ENCODE measurements around the gene UBXN7. TPM values are rescaled to one million over a fixed set of nuclear protein-coding genes. Genes with fewer than 3 reads are reported as not detected.
"Not testable (repeated sequence)": the region's sequence is repeated elsewhere in the genome, so short reads cannot be mapped to it uniquely, and the experiment has no call there.

Gene UBXN7
- total and polyA plus RNA-seq, 3 experiments from 2014 or later = 32.6 to 52.1 (median 51.7) TPM

GRCh38 chr3:196462680-196463477 is 30.7 kb upstream of the UBXN7 start:
- Mint-ChIP-seq H3K4me1 (peaks cover 4 to 13% (median 7%) of the 10 kb centered on the region in 3 donors), H3K27ac (peak overlapping the region in 1 of 8 donors; percentile 1), H3K36me3 (peaks cover 3 to 12% (median 4%) of the 10 kb centered on the region in 3 donors)
- H3K27me3 ChIP-seq (ENCODE audit: insufficient read depth, low read length, poor library complexity, severe bottlenecking); H3K27me3 Mint-ChIP-seq; POLR2A ChIA-PET; H3K4me3 ChIP-seq (ENCODE audit: low read length); H3K9me3 ChIP-seq (ENCODE audit: low read length); H3K27ac ChIP-seq (ENCODE audit: low read depth, low read length); CTCF ChIA-PET; H3K36me3 ChIP-seq (ENCODE audit: insufficient read depth, low read length); H3K4me3 Mint-ChIP-seq; DNase-seq; H3K4me1 ChIP-seq (ENCODE audit: insufficient read depth, low read length); H3K9me3 Mint-ChIP-seq: not testable (repeated sequence)

GRCh38 chr3:196458063-196458462 is 25.8 kb upstream of the UBXN7 start:
- CTCF ChIA-PET = interaction anchor here (0.7 kb wide), 1 partner anchor 183 kb away, joined by 3 read pairs; no protein-coding TSS in a partner anchor
- Mint-ChIP-seq H3K4me3 (no peak overlapping the region), H3K36me3 (peaks cover 3 to 6% (median 3%) of the 10 kb centered on the region in 3 donors), H3K9me3 (no peaks in the 10 kb centered on the region), H3K27ac (peak overlapping the region in 7 of 8 donors; percentile 30 to 86 (median 65)), H3K27me3 (no peaks in the 10 kb centered on the region), H3K4me1 (peaks cover 8 to 19% (median 11%) of the 10 kb centered on the region in 3 donors)
- H3K9me3 ChIP-seq (ENCODE audit: low read length) = no peaks in the 10 kb centered on the region
- no peaks in the 10 kb centered on the region for H3K27me3 ChIP-seq (ENCODE audit: insufficient read depth, low read length, poor library complexity, severe bottlenecking)
- H3K4me3 ChIP-seq (ENCODE audit: low read length) = no peak overlapping the region
- DNase-seq = no peak
- no peaks in the 10 kb centered on the region for H3K36me3 ChIP-seq (ENCODE audit: insufficient read depth, low read length)
- POLR2A ChIA-PET = interaction anchor here (1.0 kb wide), 1 partner anchor 13 kb away, joined by 12 read pairs; no protein-coding TSS in a partner anchor
- no peak overlapping the region for H3K27ac ChIP-seq (ENCODE audit: low read depth, low read length)
- no peaks in the 10 kb centered on the region for H3K4me1 ChIP-seq (ENCODE audit: insufficient read depth, low read length)

GRCh38 chr3:196457470-196457869 is 25.2 kb upstream of the UBXN7 start:
- H3K4me3 Mint-ChIP-seq = peak overlapping the region in 1 of 7 donors; percentile 23
- H3K9me3 Mint-ChIP-seq; H3K36me3 ChIP-seq (ENCODE audit: insufficient read depth, low read length); H3K4me1 ChIP-seq (ENCODE audit: insufficient read depth, low read length); H3K27ac ChIP-seq (ENCODE audit: low read depth, low read length); H3K9me3 ChIP-seq (ENCODE audit: low read length); H3K36me3 Mint-ChIP-seq; H3K27me3 Mint-ChIP-seq; H3K4me3 ChIP-seq (ENCODE audit: low read length); H3K27me3 ChIP-seq (ENCODE audit: insufficient read depth, low read length, poor library complexity, severe bottlenecking): not testable (repeated sequence)
- ChIA-PET CTCF (interaction anchor here (0.7 kb wide), 1 partner anchor 183 kb away, joined by 3 read pairs; no protein-coding TSS in a partner anchor), POLR2A (interaction anchor here (1.0 kb wide), 1 partner anchor 14 kb away, joined by 12 read pairs; no protein-coding TSS in a partner anchor)
- peak in 2 of 5 donors; percentile 31 to 44 for DNase-seq
- peaks cover 8 to 19% (median 11%) of the 10 kb centered on the region in 3 donors for H3K4me1 Mint-ChIP-seq
- H3K27ac Mint-ChIP-seq = peak overlapping the region; percentile 30 to 87 (median 72)

- Histone ChIP-seq H3K36me3 (ENCODE audit: insufficient read depth, low read length) (no peaks in the 10 kb centered on the region), H3K9me3 (ENCODE audit: low read length) (no peaks in the 10 kb centered on the region), H3K4me1 (ENCODE audit: insufficient read depth, low read length) (no peaks in the 10 kb centered on the region), H3K27me3 (ENCODE audit: insufficient read depth, low read length, poor library complexity, severe bottlenecking) (no peaks in the 10 kb centered on the region), H3K4me3 (ENCODE audit: low read length) (no peak overlapping the region), H3K27ac (ENCODE audit: low read depth, low read length) (no peak overlapping the region)
- CTCF ChIA-PET = interaction anchor here (1.4 kb wide), 1 partner anchor 10 kb away, joined by 5 read pairs; no protein-coding TSS in a partner anchor
- Mint-ChIP-seq H3K27me3 (no peaks in the 10 kb centered on the region), H3K4me1 (peaks cover 8 to 15% (median 11%) of the 10 kb centered on the region in 3 donors), H3K9me3 (no peaks in the 10 kb centered on the region), H3K27ac (no peak overlapping the region), H3K4me3 (no peak overlapping the region), H3K36me3 (peaks cover 0 to 3% (median 2%) of the 10 kb centered on the region in 3 donors)
- POLR2A ChIA-PET = no interaction called here
- no peak for DNase-seq
Observed at GRCh38 chr3:196454935-196455334, 22.7 kb upstream of the UBXN7 start.

GRCh38 chr3:196445391-196445790 is 13.2 kb upstream of the UBXN7 start:
- H3K27ac ChIP-seq (ENCODE audit: low read depth, low read length); H3K27me3 Mint-ChIP-seq; H3K4me1 Mint-ChIP-seq; DNase-seq; H3K4me1 ChIP-seq (ENCODE audit: insufficient read depth, low read length); POLR2A ChIA-PET; H3K4me3 Mint-ChIP-seq; CTCF ChIA-PET; H3K27ac Mint-ChIP-seq; H3K27me3 ChIP-seq (ENCODE audit: insufficient read depth, low read length, poor library complexity, severe bottlenecking); H3K4me3 ChIP-seq (ENCODE audit: low read length); H3K36me3 Mint-ChIP-seq; H3K9me3 Mint-ChIP-seq; H3K9me3 ChIP-seq (ENCODE audit: low read length); H3K36me3 ChIP-seq (ENCODE audit: insufficient read depth, low read length): not testable (repeated sequence)

GRCh38 chr3:196444500-196444894 is 12.3 kb upstream of the UBXN7 start:
- no peak overlapping the region for H3K4me3 ChIP-seq (ENCODE audit: low read length)
- POLR2A ChIA-PET = no interaction called here
- H3K27ac Mint-ChIP-seq = no peak overlapping the region
- CTCF ChIA-PET = no interaction called here
- H3K27me3 Mint-ChIP-seq = no peaks in the 10 kb centered on the region
- no peak overlapping the region for H3K4me3 Mint-ChIP-seq
- no peak for DNase-seq
- no peaks in the 10 kb centered on the region for H3K36me3 ChIP-seq (ENCODE audit: insufficient read depth, low read length)
- no peaks in the 10 kb centered on the region for H3K9me3 ChIP-seq (ENCODE audit: low read length)
- no peaks in the 10 kb centered on the region for H3K9me3 Mint-ChIP-seq
- H3K4me1 ChIP-seq (ENCODE audit: insufficient read depth, low read length) = no peaks in the 10 kb centered on the region
- no peaks in the 10 kb centered on the region for H3K27me3 ChIP-seq (ENCODE audit: insufficient read depth, low read length, poor library complexity, severe bottlenecking)
- no peaks in the 10 kb centered on the region for H3K36me3 Mint-ChIP-seq
- H3K4me1 Mint-ChIP-seq = no peaks in the 10 kb centered on the region
- no peak overlapping the region for H3K27ac ChIP-seq (ENCODE audit: low read depth, low read length)

GRCh38 chr3:196440696-196441095 is 8.5 kb upstream of the UBXN7 start:
- CTCF ChIA-PET = no interaction called here
- Histone ChIP-seq H3K4me1 (ENCODE audit: insufficient read depth, low read length) (no peaks in the 10 kb centered on the region), H3K27me3 (ENCODE audit: insufficient read depth, low read length, poor library complexity, severe bottlenecking) (no peaks in the 10 kb centered on the region), H3K27ac (ENCODE audit: low read depth, low read length) (no peak overlapping the region), H3K4me3 (ENCODE audit: low read length) (no peak overlapping the region), H3K36me3 (ENCODE audit: insufficient read depth, low read length) (no peaks in the 10 kb centered on the region), H3K9me3 (ENCODE audit: low read length) (no peaks in the 10 kb centered on the region)
- POLR2A ChIA-PET = no interaction called here
- Mint-ChIP-seq H3K4me1 (no peaks in the 10 kb centered on the region), H3K36me3 (no peaks in the 10 kb centered on the region), H3K27ac (peak overlapping the region in 1 of 8 donors; percentile 27), H3K4me3 (no peak overlapping the region), H3K27me3 (no peaks in the 10 kb centered on the region), H3K9me3 (no peaks in the 10 kb centered on the region)
- DNase-seq = no peak

- Histone ChIP-seq H3K9me3 (ENCODE audit: low read length) (no peaks in the 10 kb centered on the region), H3K4me3 (ENCODE audit: low read length) (no peak overlapping the region), H3K27ac (ENCODE audit: low read depth, low read length) (no peak overlapping the region), H3K36me3 (ENCODE audit: insufficient read depth, low read length) (no peaks in the 10 kb centered on the region), H3K27me3 (ENCODE audit: insufficient read depth, low read length, poor library complexity, severe bottlenecking) (no peaks in the 10 kb centered on the region), H3K4me1 (ENCODE audit: insufficient read depth, low read length) (no peaks in the 10 kb centered on the region)
- CTCF ChIA-PET = no interaction called here
- POLR2A ChIA-PET = no interaction called here
- H3K4me3 Mint-ChIP-seq = no peak overlapping the region
- no peaks in the 10 kb centered on the region for H3K36me3 Mint-ChIP-seq
- H3K27ac Mint-ChIP-seq = no peak overlapping the region
- no peaks in the 10 kb centered on the region for H3K27me3 Mint-ChIP-seq
- no peak for DNase-seq
- H3K4me1 Mint-ChIP-seq = no peaks in the 10 kb centered on the region
- no peaks in the 10 kb centered on the region for H3K9me3 Mint-ChIP-seq
Observed at GRCh38 chr3:196440041-196440537, 7.9 kb upstream of the UBXN7 start.
